Right renal cortex interstitium (tissue), 3 donors: ENCODE measurements around the gene NT5DC1. TPM values are rescaled to one million over a fixed set of nuclear protein-coding genes. Genes with fewer than 3 reads are reported as not detected.
"Not testable (repeated sequence)": the region's sequence is repeated elsewhere in the genome, so short reads cannot be mapped to it uniquely, and the experiment has no call there.

ENCODE experiments used
- DNase-seq, 3 donors: peaks; one replicate each; pipeline ENCODE4 v3.0.0-alpha.2; 2013; ENCODE audit warnings: low read depth in 3 of 3, low spot score in 2 of 3
- polyA plus RNA-seq, 3 donors: library from polyadenylated mRNA; unstranded; fragments of 120-200 nt; gene quantifications; one replicate each; pipeline ENCODE4 v1.2.1, GENCODE V29; 2013; ENCODE audit not compliant: insufficient read length in 3 of 3

The NT5DC1 gene
- polyA plus RNA-seq, 3 donors: 43.4 to 45.6 (median 44.6) TPM

DNA sequence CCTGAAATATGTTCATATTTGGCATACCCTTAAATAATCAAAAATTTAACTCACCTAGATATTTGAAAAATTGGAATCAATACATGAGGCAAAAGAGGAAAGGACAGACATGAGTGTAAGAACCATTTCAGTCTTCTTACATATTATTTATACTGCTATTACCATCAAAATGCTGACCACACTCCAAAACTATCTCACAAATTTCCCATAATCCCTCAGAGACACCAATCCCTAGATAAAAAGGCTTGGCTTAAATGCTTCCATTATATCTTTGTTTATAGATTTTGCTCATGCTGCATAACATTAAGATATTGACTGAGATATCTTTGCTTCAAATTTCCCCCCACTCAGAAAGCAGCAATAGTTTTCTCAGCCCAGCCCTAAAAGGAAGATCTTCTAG lies 11.7 kb upstream of the NT5DC1 start:
- no peak for DNase-seq

DNA sequence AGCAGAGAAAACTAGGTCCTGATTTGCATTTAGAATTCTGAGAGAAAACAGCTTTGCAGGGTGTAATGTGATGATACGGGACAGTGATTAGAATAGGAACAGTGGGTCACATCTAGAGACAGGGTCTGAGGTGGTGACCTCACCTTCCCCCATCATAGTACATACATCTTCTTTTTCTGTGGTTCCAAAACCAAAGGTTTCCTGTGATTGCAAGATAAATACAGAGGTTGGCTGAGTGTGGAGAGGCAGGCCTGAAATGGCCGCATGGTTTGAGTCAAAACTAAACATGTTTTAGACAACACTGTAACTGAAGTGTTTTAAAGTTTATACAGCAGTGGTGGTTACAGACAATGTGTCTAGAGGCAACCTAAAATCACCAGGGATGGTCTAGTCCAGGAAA lies 10.4 kb upstream of the NT5DC1 start:
- DNase-seq: no peak

DNA sequence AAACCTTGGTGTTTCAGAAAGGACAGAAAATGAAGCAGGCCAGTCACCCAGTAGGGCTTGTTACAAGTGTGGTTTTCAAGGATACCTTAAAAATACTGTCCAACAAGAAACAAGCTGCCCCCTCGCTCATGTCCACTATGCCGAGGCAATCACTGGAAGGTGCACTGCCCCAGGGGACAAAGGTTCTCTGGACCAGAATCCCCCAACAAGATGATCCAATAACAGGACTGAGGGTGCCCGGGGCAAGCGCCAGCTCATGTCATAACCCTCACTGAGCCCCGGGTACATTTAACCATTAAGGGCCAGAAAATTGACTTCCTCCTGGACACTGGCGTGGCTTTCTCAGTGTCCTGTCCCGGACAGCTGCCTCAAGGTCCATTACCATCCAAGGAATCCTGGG lies 6.6 kb upstream of the NT5DC1 start:
- DNase-seq: no peak

DNA sequence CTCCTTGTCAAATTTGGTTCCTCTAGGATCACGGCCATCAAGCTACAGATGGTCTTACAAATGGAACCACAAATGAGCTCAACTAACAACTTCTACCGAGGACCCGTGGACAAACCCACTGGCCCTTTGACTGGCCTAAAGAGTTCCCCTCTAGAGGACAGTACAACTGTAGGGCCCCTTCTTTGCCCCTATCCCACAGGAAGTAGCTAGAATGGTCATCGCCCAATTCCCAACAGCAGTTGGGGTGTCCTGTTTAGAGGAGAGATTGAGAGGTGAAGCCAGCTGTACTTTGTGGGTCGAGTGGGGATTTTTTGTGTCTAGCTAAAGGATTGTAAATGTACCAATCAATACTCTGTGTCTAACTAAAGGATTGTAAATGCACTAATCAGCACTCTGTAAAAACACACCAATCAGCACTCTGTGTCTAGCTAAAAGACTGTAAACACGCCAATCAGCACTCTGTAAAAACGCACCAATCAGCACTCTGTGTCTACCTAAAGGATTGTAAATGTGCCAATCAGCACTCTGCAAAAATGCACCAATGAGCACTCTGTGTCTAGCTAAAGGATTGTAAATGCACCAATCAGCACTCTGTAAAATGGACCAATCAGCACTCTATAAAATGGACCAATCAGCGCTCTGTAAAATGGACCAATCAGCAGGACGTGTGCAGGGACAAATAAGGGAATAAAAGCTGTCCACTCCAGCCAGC lies 4.4 kb upstream of the NT5DC1 start:
- DNase-seq: not testable (repeated sequence)

DNA sequence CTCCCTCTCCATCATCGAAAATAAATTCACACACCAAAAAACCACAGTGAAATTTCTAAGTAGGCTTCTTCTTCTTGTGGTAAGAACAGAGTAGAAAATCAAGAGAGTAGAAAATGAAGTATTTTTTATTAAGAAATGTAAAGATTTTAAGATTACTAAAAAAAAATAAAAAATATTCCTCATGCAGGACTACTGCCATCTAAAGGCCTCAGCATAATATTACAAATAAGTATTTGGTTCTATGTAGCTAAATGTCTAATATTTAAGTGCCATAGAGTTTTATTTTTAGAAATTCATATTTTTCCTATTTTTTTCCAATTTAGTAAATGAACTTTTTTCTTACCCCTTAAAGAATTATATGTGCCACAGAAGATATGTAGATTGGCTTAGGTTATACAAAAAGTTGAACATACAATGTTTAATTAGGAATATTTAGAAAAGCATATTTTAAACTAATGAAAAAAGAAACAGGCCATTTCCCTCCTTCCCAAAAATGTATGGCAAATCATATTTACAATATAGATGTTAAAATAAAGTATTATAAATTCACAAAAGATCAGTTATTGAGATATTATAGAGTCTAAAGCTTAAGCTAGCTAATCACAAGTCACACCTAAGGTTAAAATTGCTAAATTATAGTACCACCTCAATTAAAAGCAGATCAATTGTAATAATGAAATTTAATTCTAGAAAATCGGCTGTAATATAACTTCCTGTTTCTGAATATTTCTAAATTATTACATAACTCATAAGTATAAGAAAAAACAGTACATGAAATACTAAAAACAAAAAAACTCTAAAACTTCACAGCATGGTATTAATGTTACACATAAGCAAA lies 3.5 kb upstream of the NT5DC1 start:
- DNase-seq: no peak

DNA sequence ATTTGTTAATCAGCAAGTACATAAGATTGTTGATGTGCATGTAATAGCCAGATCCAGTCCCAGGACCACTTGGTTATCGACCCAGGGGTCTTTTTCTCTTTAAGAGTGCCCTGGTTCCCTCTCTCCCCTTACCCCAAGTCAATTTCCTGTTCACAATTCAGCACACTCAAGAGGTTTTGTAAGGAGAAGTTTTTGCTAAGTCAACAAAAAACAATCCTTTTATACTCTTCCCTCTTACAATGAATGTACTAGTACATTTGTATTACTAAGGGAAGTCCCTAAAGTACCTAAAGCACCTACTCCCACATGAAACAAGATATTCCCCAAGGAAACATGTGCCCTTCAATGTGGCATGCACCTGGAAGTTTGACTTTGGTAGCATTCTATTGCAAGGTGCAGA lies 1.6 kb upstream of the NT5DC1 start:
- DNase-seq: no peak

DNA sequence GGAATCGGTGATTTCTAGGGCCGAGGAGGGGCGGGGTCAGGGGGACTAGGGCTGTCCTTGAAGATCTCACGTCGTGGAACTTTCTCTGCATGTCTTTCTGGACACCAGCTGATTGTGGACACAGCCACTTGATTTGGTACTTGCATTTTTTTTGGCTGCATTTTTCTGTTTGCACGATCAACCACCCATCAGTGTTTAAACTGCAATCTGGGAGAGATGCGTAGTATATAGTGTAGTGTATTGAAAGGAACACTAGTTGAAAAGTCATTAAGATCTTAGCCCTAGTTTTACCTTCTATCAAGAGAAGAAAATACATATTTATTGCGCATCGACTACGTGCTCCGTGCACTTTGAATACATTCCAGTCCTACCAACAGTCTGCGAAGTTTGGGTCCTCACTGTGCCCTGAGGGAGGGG lies 657 bp downstream of the NT5DC1 start:
- DNase-seq: no peak

DNA sequence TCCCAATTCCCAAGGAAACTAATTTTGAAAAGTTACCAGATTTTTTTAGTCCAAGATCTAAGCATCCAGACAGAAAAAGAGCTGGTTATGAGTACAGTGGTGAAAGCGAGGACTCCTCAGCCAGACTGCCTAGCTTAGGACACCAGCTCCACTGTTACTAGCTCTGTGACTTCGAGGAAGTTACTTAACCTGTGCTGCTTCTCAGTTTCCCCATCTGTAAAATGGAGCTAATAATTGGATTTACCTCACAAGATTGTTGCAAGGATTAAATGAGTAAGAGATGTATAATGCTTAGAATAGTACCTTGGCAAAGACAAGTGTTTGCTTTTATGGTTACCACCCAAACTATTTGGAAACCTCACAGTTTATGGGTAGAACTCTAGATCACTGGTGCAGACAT lies 1.1 kb downstream of the NT5DC1 start:
- DNase-seq: no peak

DNA sequence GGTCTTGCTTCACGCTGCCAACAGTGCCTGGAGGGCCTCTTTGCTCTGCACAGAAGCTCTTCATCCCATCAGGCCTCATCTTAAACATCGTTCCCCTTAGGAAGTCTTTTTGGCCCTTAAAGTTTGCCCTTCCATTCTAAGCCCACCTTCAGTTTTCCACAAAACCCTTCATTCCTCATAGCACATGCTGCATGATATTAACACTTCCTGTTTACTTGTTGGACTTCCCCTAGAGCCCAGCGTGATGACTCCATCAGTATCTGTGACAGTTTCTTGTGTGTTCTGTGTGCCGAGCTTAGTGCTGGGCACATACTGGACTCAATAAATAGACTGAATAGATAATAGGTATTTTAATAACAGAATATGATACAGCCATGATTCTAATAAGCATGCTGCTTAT lies 2.2 kb downstream of the NT5DC1 start:
- no peak for DNase-seq

DNA sequence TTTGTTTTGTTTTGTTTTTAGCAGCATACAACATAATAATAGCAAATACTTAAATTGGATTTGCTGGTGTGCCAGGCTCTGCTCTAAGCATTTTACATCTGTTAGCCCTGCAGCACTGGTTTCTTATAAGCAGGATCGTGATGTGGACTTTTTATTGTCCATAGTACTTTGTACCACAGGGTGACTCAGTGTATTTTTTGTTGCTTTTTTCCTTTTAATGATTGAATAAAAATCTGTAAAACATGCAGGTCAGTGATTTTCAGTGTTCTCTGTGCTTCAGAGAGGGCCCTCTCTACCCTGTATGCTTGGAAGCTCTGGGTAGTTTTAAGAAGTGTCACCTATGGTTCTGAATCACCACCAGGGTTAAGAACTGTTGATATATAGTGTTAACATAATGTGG lies 4.0 kb downstream of the NT5DC1 start:
- no peak for DNase-seq

DNA sequence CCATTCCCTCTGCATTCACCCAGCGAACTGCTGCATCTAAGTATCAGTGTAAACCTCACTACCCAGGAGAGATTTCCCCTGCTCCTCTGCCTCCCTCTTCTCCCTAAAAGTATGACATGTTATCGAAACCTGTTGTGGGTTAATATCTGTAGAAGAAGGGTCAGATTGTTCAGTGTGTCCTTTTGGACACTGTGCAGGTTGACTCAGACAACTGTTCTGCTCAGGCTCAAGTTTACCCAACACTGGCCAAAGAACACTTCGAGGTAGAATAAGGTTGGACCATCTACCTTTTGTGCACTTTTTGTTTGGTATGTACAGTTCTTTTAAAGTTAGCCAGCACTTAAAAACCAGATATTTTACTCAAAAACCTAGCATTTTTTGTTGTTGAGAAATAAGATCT lies 4.6 kb downstream of the NT5DC1 start:
- no peak for DNase-seq

DNA sequence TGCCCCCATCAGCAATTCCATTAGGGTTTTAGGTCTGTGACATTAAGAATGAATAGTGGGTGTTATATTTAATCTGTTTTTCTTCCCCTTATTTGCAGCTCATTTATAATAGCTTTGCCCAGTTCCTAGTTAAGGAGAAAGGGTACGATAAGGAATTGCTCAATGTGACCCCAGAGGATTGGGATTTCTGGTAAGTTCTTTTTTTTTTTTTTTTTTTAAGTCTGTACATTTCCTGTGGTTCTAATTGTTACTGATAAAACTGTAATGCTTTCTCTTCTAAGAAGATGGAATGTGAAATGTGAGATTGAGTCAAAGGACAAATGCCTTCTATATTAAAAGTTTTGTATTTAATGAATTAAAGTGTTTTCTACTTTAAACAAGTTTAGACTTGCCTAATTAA lies 5.5 kb downstream of the NT5DC1 start:
- DNase-seq: no peak

DNA sequence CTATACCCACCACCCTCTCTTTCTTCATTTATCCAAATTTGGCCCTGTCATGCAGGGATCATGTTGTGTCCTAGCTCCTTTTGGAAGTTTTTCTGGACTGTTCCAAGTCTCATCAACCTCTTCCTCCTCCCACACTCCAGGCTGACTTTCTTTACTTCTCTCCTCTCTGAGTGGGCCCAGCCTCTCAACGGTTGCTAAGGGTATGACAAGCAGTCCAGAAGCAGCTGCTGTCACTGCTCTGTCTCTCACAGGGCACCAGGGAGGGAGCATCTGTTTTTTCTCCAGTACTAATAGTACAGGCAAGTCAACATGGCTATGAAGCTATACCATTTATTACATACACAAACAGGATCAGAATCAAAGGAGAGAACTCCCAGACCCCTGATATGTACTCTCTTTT lies 8.2 kb downstream of the NT5DC1 start:
- DNase-seq: no peak

DNA sequence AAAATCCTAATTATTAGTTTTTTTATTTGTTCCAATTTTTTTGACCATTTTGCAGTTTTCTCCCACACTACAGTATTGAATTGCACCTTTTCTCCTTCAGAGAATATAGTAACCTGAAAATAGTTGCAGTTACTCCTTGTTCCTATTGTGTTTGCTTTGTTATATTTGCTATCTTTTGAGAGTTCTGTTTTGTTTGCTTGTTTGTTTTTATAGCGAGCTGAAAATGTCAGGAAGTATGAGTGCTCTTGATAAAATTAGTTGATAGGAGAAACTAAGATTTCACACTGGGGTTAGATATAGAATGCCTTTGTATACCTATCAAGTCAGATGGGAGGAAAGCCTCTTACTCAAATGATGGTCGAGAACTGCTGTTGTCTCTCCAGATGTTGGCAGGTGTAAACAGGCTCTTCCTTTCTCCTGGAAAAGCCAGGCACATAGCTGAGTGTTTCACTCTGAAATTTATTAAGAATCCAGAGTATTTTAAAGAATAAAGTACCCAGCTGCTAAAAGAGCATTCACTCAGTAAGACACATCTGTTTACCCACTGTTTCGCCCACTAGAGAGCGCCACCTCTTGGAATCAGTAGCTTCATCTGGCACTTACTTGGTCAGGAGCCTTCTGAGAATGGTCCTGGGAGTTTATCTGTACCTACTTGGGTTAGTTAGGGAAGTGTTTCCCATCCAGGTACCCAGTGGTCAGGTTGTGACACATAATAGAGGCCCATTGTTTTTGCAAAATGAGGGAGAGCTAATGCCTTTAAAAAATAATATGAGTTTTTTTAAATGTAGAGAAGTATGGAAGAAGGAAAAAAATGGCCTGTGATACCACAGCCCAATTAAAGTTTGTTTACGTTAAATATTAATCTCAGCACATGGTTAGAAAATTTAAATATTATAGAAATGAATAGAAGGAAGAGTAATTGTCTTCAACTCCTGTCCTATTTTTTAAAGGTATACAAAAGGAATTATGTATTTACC lies 11.2 kb downstream of the NT5DC1 start:
- no peak for DNase-seq

DNA sequence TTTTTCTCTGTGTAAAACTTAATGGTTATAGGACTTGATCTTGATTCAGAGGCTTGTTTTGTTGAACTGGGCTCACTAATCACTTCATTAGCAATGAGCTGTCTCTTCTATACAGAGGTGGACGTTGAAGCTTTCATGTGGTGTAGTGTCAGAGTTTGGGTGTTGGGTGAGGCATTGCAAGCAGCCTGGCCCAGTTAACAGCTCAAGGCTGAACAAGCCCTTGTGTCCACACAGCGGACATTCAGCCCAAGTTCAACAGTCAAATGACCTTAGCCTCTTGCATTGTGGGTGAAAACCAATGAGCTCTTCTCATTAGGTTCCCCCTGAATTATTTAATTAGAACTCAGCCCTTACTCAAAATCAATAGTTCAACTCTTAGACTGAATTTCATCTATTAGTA lies 12.7 kb downstream of the NT5DC1 start:
- DNase-seq: no peak

DNA sequence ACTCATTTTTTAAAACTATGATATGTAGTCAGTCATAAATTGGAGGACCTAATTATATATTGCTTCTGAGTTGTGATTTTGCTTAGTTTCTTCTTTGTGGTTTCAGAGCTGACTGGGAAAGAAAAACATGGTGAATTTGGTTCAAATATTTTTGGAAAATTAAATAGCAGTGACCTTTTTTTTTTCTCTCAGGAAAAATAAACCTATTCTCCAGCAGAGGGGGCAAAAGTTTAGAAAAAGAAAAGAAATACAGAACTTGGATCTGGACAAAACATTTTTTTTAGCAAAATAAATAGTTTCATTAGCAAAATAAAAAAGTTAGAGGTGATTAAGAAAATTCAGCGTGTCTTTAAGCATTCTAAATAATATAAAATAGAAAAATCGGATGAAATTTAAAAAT lies 15.1 kb downstream of the NT5DC1 start:
- no peak for DNase-seq

DNA sequence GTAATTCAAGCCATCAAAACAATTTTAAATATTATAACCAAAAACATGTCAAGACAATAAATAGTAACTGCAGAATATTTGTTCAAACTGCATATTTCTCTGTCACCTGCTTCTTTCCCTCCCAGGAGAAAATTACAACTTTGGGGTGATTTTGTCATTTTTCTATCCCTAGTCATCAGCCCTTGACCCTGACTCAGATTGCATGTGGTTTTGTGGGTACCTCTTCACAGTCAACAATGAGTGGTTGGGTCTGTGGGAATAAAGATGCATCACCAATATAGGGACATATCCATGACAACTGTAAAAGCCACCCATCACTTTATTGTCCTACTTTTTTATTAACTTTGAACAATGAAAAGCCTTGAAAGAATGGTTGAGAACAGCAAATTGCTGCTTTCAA lies 18.0 kb downstream of the NT5DC1 start:
- no peak for DNase-seq

DNA sequence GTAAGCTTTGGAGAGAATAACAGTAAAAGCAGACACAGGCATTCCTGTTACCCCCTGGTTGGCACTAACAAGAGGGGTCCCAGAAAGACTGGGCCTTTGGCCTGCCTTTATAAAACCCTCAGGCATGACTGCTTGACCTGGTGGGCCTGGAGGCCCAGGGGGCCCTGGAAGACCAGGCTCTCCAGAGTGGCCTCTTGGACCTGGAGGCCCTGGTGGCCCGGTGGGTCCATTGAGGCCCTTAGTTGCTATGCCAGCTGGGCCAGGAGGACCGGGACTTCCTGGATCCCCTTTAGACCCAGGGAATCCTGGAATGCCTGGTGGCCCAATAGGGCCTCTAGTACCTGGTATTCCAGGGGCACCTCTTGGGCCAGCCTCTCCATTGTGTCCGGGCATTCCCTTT lies 19.8 kb downstream of the NT5DC1 start:
- no peak for DNase-seq

DNA sequence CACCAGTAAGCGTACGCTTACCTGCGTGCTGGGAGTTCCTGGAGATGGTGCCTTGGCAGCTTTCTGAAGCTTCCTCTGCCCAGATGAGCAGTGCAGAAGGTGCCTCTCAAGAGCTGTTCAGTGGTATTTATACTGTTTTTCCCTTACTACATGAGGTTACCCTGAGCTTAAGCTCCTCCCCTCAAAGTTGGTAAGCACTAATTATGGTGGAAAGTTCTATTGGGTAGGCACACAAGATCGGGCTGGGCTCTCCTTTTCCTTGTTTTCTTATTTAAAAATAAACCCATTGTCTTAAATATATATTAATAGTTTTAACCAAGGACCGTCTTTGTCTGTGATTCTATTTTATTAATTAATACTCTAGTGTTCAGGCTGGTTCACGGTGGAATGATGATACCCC lies 25.4 kb downstream of the NT5DC1 start, which contains the start of gene COL10A1:
Gene COL10A1, minus strand, starts transcription at position 101 of the 400 bp plus-strand sequence. CDS start 640 bp downstream, outside the sequence.
- no peak for DNase-seq

DNA sequence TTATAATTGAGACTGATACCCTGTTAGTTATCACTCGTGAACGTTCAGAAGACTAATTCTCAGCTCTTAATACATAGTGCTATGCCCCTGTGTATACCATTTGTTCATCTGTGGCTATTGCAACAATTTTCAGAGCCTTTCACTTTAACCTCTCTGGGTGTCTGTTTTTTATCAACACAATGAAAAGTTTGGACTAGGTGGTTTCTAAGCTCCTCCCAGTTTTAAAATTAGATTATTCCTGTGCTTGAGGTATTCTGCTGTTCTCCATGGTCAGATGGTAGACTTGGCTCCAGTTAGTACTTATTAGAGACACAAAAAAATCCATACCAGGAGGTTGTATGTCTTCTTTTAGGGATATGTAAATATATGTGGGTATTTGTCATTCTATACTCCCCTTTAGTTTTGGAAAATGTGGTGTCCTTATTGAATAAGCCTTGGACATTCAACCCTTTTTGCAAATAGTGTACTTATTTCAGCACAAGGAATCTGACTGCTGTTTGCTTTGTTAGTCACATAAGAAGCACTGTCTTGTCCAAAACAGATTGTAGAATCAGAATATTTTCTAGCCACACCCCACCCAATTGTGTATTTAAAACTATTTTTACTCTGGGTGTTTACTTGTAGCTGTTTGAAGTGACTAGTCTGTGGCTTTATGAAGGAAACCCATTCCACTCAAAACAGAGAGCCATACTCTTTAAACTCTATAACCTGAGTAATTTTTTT lies 27.3 kb downstream of the NT5DC1 start:
- no peak for DNase-seq
